OCI-LY1 (cell line): Measurements from ENCODE around the gene OGFOD3.

ENCODE experiments used
- H2AFZ ChIP-seq: fragments of 200-600 bp; sonication (generic), shearing (Covaris generic); 2 replicates; pipeline ENCODE4 v1.6.0; 2014; ENCODE audit warnings: antibody characterized with exemption, mild to moderate bottlenecking, low read length
- H3F3A ChIP-seq: fragments of 200-600 bp; sonication (generic), shearing (Covaris generic); 2 replicates; pipeline ENCODE4 v1.6.0; 2014; ENCODE audit warnings: mild to moderate bottlenecking, antibody characterized with exemption, low read length, moderate library complexity; ENCODE audit not compliant: insufficient read depth
- H3K27ac ChIP-seq: fragments of 200-600 bp; sonication (generic); 2 replicates; pipeline ENCODE4 v1.5.1; 2014; ENCODE audit warnings: low read length, mixed run types, mild to moderate bottlenecking, low read depth; ENCODE audit not compliant: poor library complexity, severe bottlenecking
- H3K27me3 ChIP-seq: fragments of 200-600 bp; sonication (generic); 2 replicates; pipeline ENCODE4 v1.6.0; 2014; ENCODE audit warnings: antibody characterized with exemption, mild to moderate bottlenecking, low read length, moderate library complexity; ENCODE audit not compliant: insufficient read depth
- H3K36me3 ChIP-seq: fragments of 200-600 bp; sonication (generic); 2 replicates; pipeline ENCODE4 v1.6.1; 2014; ENCODE audit warnings: mild to moderate bottlenecking, antibody characterized with exemption, low read length, moderate library complexity, mixed read lengths; ENCODE audit not compliant: insufficient read depth
- H3K4me1 ChIP-seq: fragments of 200-600 bp; sonication (generic); 2 replicates; pipeline ENCODE4 v1.5.1; 2014; ENCODE audit warnings: mild to moderate bottlenecking, low read length, moderate library complexity; ENCODE audit not compliant: insufficient read depth, severe bottlenecking
- H3K4me2 ChIP-seq: fragments of 200-600 bp; sonication (generic), shearing (Covaris generic); 2 replicates; pipeline ENCODE4 v1.6.1; 2014; ENCODE audit warnings: low read length
- H3K4me3 ChIP-seq: fragments of 200-600 bp; sonication (generic); 2 replicates; pipeline ENCODE4 v1.5.1; 2014; ENCODE audit warnings: low read length, low read depth, mild to moderate bottlenecking, mixed read lengths; ENCODE audit not compliant: poor library complexity, severe bottlenecking
- H3K79me2 ChIP-seq: fragments of 200-600 bp; shearing (Covaris generic); 2 replicates; pipeline ENCODE4 v1.6.1; 2016; ENCODE audit warnings: mixed run types, low read length, mixed read lengths; ENCODE audit not compliant: insufficient read depth
- H3K9ac ChIP-seq: fragments of 200-600 bp; sonication (generic), shearing (Covaris generic); 2 replicates; pipeline ENCODE4 v1.6.1; 2014; ENCODE audit warnings: mild to moderate bottlenecking, low read length, mixed read lengths
- H3K9me2 ChIP-seq: fragments of 200-600 bp; sonication (generic), shearing (Covaris generic); 2 replicates; pipeline ENCODE4 v1.6.1; 2014; ENCODE audit warnings: low read depth, mild to moderate bottlenecking, low read length, mixed read lengths
- H3K9me3 ChIP-seq: fragments of 200-600 bp; shearing (Covaris generic); 2 replicates; pipeline ENCODE4 v1.6.1; 2014; ENCODE audit warnings: low read length, mixed read lengths
- H4K20me1 ChIP-seq: fragments of 200-600 bp; sonication (generic), shearing (Covaris generic); 2 replicates; pipeline ENCODE4 v1.6.0; 2016; ENCODE audit warnings: mild to moderate bottlenecking, low read length; ENCODE audit not compliant: insufficient read depth
- CTCF ChIP-seq: fragments of 200-600 bp; sonication (generic), shearing (Covaris generic); IDR thresholded peaks from 2 replicates; pipeline ENCODE4 v1.5.1; 2017; ENCODE audit warnings: mild to moderate bottlenecking, antibody characterized with exemption, low read length, moderate library complexity, mixed read lengths
- EZH2 ChIP-seq: fragments of 200-600 bp; sonication (generic), shearing (Covaris generic); IDR thresholded peaks from 2 replicates; pipeline ENCODE4 v1.8.0; 2017; ENCODE audit warnings: borderline replicate concordance, mixed run types, mild to moderate bottlenecking, antibody characterized with exemption, low read length, moderate library complexity, mixed read lengths

OGFOD3 gene

GRCh38 chr17:82369211-82369610 is 49.2 kb downstream of the OGFOD3 start:
- Histone ChIP-seq H4K20me1 (no peaks in the 10 kb centered on the region), H3K4me2 (no peak overlapping the region), H3K4me1 (peaks cover 16% of the 10 kb centered on the region), H3K36me3 (no peaks in the 10 kb centered on the region; the same call in 1 of the 2 replicates), H3K27ac (no peak overlapping the region), H3K9me2 (no peaks in the 10 kb centered on the region), H3F3A (no peaks in the 10 kb centered on the region; the same call in 1 of the 2 replicates), H3K9ac (no peak overlapping the region), H3K27me3 (no peaks in the 10 kb centered on the region; the same call in 1 of the 2 replicates), H2AFZ (no peak overlapping the region), H3K9me3 (no peaks in the 10 kb centered on the region), H3K4me3 (no peak overlapping the region), H3K79me2 (no peaks in the 10 kb centered on the region)
- TF ChIP-seq EZH2 (no peak), CTCF (no peak)

GRCh38 chr17:82367724-82368524 is 50.5 kb downstream of the OGFOD3 start:
- Histone ChIP-seq H3K27me3 (no peaks in the 10 kb centered on the region), H3F3A (no peaks in the 10 kb centered on the region), H4K20me1 (no peaks in the 10 kb centered on the region), H3K4me2 (no peak overlapping the region), H3K9me3 (no peaks in the 10 kb centered on the region), H3K9me2 (no peaks in the 10 kb centered on the region), H3K79me2 (no peaks in the 10 kb centered on the region), H3K27ac (no peak overlapping the region), H3K4me1 (peaks cover 16% of the 10 kb centered on the region), H3K36me3 (no peaks in the 10 kb centered on the region; the same call in 1 of the 2 replicates), H3K4me3 (no peak overlapping the region), H3K9ac (no peak overlapping the region), H2AFZ (no peak overlapping the region)
- TF ChIP-seq EZH2 (no peak), CTCF (no peak)

- H3K4me2 ChIP-seq: no peak overlapping the region
- H3K4me1 ChIP-seq: peaks cover 16% of the 10 kb centered on the region
- H3K27ac ChIP-seq: no peak overlapping the region
- TF ChIP-seq CTCF (no peak), EZH2 (no peak)
- H4K20me1 ChIP-seq: no peaks in the 10 kb centered on the region
- no peaks in the 10 kb centered on the region for H3K27me3 ChIP-seq
- H3K36me3 ChIP-seq: no peaks in the 10 kb centered on the region; the same call in 1 of the 2 replicates
- no peaks in the 10 kb centered on the region for H3K9me3 ChIP-seq
- H3K4me3 ChIP-seq: no peak overlapping the region
- H3K9me2 ChIP-seq: no peaks in the 10 kb centered on the region
- H3K9ac ChIP-seq: no peak overlapping the region
- H3K79me2 ChIP-seq: no peaks in the 10 kb centered on the region
- H3F3A ChIP-seq: no peaks in the 10 kb centered on the region
- H2AFZ ChIP-seq: no peak overlapping the region
These were observed 51.6 kb downstream of the OGFOD3 start for GRCh38 chr17:82366749-82367148.
